K562 (cell line): Measurements from ENCODE around the gene ACTR1B. TPM values are rescaled to one million over a fixed set of nuclear protein-coding genes. Genes with fewer than 3 reads are reported as not detected.
A peak's percentile ranks its signal among the peaks of the same experiment; 100 is the strongest.

Experiments
- ASH1L ChIP-seq: fragments of 450-650 bp; IDR thresholded peaks from 2 replicates; pipeline ENCODE4 v1.6.1; 2018; ENCODE audit warnings: borderline replicate concordance, mild to moderate bottlenecking, low read depth; ENCODE audit not compliant: partially characterized antibody
- CEBPG ChIP-seq, 3 experiments: fragments of 200-800 bp in 1 of 3; sonication (Bioruptor generic) in 1 of 3; sonication (generic) in 1 of 3; formaldehyde crosslinking in 1 of 3; IDR thresholded peaks in 2 of 3; conservative IDR thresholded peaks in 1 of 3; 2 replicates each; pipeline versions ENCODE4 v1.6.1 to v1.8.0; 2016 to 2022; ENCODE audit warnings: missing compliant biosample characterization in 2 of 3, missing genetic modification characterization in 2 of 3, mild to moderate bottlenecking in 1 of 3, missing genetic modification reagents in 1 of 3
- DDX20 ChIP-seq: fragments of 450-650 bp; IDR thresholded peaks from 2 replicates; pipeline ENCODE4 v1.6.1; 2016; ENCODE audit warnings: missing genetic modification characterization, low read depth, mild to moderate bottlenecking, missing compliant biosample characterization, moderate library complexity
- HDAC8 ChIP-seq: fragments of 450-650 bp; IDR thresholded peaks from 2 replicates; pipeline ENCODE4 v1.6.1; 2016; ENCODE audit warnings: mild to moderate bottlenecking, missing genetic modification characterization, moderate library complexity, missing compliant biosample characterization
- HLTF ChIP-seq: fragments of 450-650 bp; IDR thresholded peaks from 2 replicates; pipeline ENCODE4 v1.6.1; 2016
- ID3 ChIP-seq, 2 experiments: fragments of 250-450 bp in 1 of 2; fragments of 450-650 bp in 1 of 2; sonication (Bioruptor Pico) in 1 of 2; IDR thresholded peaks; 2 replicates each; pipeline versions ENCODE4 v1.6.1 to v1.8.0; 2016 to 2021; ENCODE audit warnings: mild to moderate bottlenecking in 2 of 2, moderate library complexity in 2 of 2, missing compliant biosample characterization in 1 of 2, missing genetic modification characterization in 1 of 2
- KLF16 ChIP-seq: IDR thresholded peaks from 2 replicates; pipeline ENCODE4 v1.6.1; 2016; ENCODE audit warnings: antibody characterized with exemption
- MCM2 ChIP-seq: fragments of 450-650 bp; IDR thresholded peaks from 2 replicates; pipeline ENCODE4 v1.6.1; 2017; ENCODE audit warnings: low read depth, mild to moderate bottlenecking
- NR2C2 ChIP-seq, 2 experiments: fragments of 200-800 bp in 1 of 2; sonication (Bioruptor generic) in 1 of 2; sonication (generic) in 1 of 2; formaldehyde crosslinking in 1 of 2; IDR thresholded peaks; 2 replicates each; pipeline versions ENCODE4 v1.6.1 to v1.8.0; 2016 to 2022; ENCODE audit warnings: mild to moderate bottlenecking in 1 of 2, missing compliant biosample characterization in 1 of 2, missing genetic modification characterization in 1 of 2, missing genetic modification reagents in 1 of 2
- PCBP2 ChIP-seq: fragments of 200-400 bp; formaldehyde crosslinking; IDR thresholded peaks from 2 replicates; pipeline ENCODE4 v1.6.1; 2018; ENCODE audit warnings: low read length, low read depth, mild to moderate bottlenecking, moderate library complexity; ENCODE audit not compliant: poor library complexity, severe bottlenecking
- PRPF4 ChIP-seq: fragments of 200-400 bp; formaldehyde crosslinking; IDR thresholded peaks from one replicate; pipeline ENCODE4 v1.6.1; 2017; ENCODE audit warnings: low read length, low read depth, mild to moderate bottlenecking; ENCODE audit not compliant: insufficient read depth, poor library complexity, severe bottlenecking
- RNF2 ChIP-seq: sonication (generic); IDR thresholded peaks from 2 replicates; pipeline ENCODE4 v1.6.1; 2016
- SMAD4 ChIP-seq: fragments of 250-450 bp; sonication (Bioruptor Pico); conservative IDR thresholded peaks from 2 replicates; pipeline ENCODE4 v1.8.0; 2021; ENCODE audit warnings: inconsistent platforms, mild to moderate bottlenecking, moderate library complexity
- SRSF7 ChIP-seq: fragments of 200-400 bp; formaldehyde crosslinking; optimal IDR thresholded peaks from 2 replicates; pipeline ENCODE3; 2017; ENCODE audit warnings: mild to moderate bottlenecking, low read depth, low read length
- ZKSCAN8 ChIP-seq: fragments of 200-800 bp; sonication (Bioruptor generic); IDR thresholded peaks from 2 replicates; pipeline ENCODE4 v1.6.1; 2016; ENCODE audit warnings: missing genetic modification characterization, missing compliant biosample characterization
- ZNF253 ChIP-seq: fragments of 250-450 bp; sonication (Bioruptor Pico); conservative IDR thresholded peaks from 2 replicates; pipeline ENCODE4 v1.6.1; 2021; ENCODE audit warnings: mild to moderate bottlenecking
- ZNF668 ChIP-seq: fragments of 250-450 bp; sonication (Bioruptor Pico); IDR thresholded peaks from 2 replicates; pipeline ENCODE4 v1.8.0; 2022; ENCODE audit warnings: mild to moderate bottlenecking, inconsistent platforms
- ZNF696 ChIP-seq: fragments of 250-450 bp; sonication (Bioruptor Pico); conservative IDR thresholded peaks from 2 replicates; pipeline ENCODE4 v1.4.0; 2020; ENCODE audit warnings: mild to moderate bottlenecking, moderate library complexity
- polyA plus RNA-seq, 8 experiments: library from polyadenylated mRNA; depleted of rRNA in 4 of 8; stranded (reverse) in 5 of 8; unstranded in 3 of 8; fragments of >200 nt; fragmentation: Nextera tagmentation in 2 of 8; fragmentation: Illumina TruSeq in 1 of 8; extraction: Ambion mirVana in 2 of 8; extraction: Trizol in 1 of 8; gene quantifications; 2 replicates each; pipeline versions ENCODE4 v1.2.1 to v1.2.3, GENCODE V29; 2011 to 2014; ENCODE audit warnings: inconsistent platforms in 1 of 8, missing spikeins in 1 of 8
- total RNA-seq, 7 experiments: library from RNA; depleted of rRNA in 6 of 7; stranded (reverse); fragments of >200 nt in 6 of 7; fragmentation: Illumina TruSeq in 2 of 7; extraction: Trizol in 2 of 7; gene quantifications; 2 replicates each; pipeline versions ENCODE4 v1.2.1 to v1.2.3, GENCODE V29; 2011 to 2021; ENCODE audit warnings: low replicate concordance in 1 of 7
- TF ChIP-seq, protein P1 (sequence below): fragments of 450-650 bp; IDR thresholded peaks from 2 replicates; pipeline ENCODE4 v1.6.1; 2018; ENCODE audit warnings: mild to moderate bottlenecking, low read depth; ENCODE audit not compliant: partially characterized antibody
- TF ChIP-seq, protein P2 (sequence below): fragments of 450-650 bp; IDR thresholded peaks from 2 replicates; pipeline ENCODE4 v1.6.1; 2016

The ACTR1B gene
- total and polyA plus RNA-seq, 9 of the 15 experiments (the other 6 are each of a cell fraction or from before 2014, with no cell fraction given), result 0.49 to 42.3 (median 22.5) TPM

DNA sequence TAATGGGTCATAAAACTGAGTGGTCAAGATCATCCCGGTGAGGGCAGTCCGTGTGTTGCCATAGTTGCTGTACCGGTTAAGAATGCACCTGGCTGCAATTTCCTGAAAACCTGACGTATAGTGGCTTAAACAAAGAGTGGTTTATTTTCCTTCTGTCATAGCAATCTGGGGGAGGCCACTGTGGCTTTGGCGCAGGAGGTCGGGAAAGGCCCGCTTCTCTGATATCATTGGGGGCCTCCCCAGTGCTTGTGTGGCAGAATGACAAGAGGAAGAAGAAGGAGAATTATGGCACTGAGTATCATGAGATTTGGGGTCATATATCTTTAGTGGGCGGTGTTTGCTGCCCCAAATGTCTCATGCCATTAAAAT is 10.1 kb upstream of the ACTR1B start (continued):
- TF ChIP-seq SMAD4 (CRISPR knock-in tag), result no peak
- peak; percentile 37; the same call in 1 of the 2 replicates for TF ChIP-seq KLF16
- no peak for TF ChIP-seq DDX20 (tag)
- TF ChIP-seq HDAC8 (tag), result no peak
- no peak for TF ChIP-seq PRPF4
- no peak for TF ChIP-seq ID3 (CRISPR knock-in tag; IDR thresholded peaks at IDR 0.05)
- TF ChIP-seq ID3 (tag; IDR thresholded peaks at IDR 0.05), result no peak; the same call in 1 of the 2 replicates
- no peak for TF ChIP-seq MCM2
- TF ChIP-seq ZNF253 (CRISPR knock-in tag), result no peak
- no peak for TF ChIP-seq NR2C2 (CRISPR knock-in tag; IDR thresholded peaks at IDR 0.05)
- no peak; the same call in 1 of the 2 replicates for TF ChIP-seq NR2C2 (tag; IDR thresholded peaks at IDR 0.05)
- TF ChIP-seq ASH1L, result no peak
- TF ChIP-seq SRSF7, result no peak
- TF ChIP-seq, protein P1, sequence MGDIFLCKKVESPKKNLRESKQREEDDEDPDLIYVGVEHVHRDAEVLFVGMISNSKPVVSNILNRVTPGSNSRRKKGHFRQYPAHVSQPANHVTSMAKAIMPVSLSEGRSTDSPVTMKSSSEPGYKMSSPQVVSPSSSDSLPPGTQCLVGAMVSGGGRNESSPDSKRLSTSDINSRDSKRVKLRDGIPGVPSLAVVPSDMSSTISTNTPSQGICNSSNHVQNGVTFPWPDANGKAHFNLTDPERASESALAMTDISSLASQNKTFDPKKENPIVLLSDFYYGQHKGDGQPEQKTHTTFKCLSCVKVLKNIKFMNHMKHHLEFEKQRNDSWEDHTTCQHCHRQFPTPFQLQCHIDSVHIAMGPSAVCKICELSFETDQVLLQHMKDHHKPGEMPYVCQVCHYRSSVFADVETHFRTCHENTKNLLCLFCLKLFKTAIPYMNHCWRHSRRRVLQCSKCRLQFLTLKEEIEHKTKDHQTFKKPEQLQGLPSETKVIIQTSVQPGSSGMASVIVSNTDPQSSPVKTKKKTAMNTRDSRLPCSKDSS, result no peak
- no peak for TF ChIP-seq ZNF696
- TF ChIP-seq, protein P2, sequence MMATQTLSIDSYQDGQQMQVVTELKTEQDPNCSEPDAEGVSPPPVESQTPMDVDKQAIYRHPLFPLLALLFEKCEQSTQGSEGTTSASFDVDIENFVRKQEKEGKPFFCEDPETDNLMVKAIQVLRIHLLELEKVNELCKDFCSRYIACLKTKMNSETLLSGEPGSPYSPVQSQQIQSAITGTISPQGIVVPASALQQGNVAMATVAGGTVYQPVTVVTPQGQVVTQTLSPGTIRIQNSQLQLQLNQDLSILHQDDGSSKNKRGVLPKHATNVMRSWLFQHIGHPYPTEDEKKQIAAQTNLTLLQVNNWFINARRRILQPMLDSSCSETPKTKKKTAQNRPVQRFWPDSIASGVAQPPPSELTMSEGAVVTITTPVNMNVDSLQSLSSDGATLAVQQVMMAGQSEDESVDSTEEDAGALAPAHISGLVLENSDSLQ, result peak; percentile 64
- TF ChIP-seq ZKSCAN8 (CRISPR knock-in tag), result no peak
- no peak for TF ChIP-seq CEBPG (CRISPR knock-in tag; IDR thresholded peaks at IDR 0.05)
- TF ChIP-seq CEBPG (tag; conservative IDR thresholded peaks at IDR 0.05 in 1 of 2, IDR thresholded peaks at IDR 0.05 in 1 of 2), result no peak
- no peak for TF ChIP-seq HLTF
- TF ChIP-seq RNF2, result 0 out of 2 replicates have a peak, but pooled peaks have one; percentile 33
- TF ChIP-seq ZNF668 (CRISPR knock-in tag), result no peak
- TF ChIP-seq PCBP2, result no peak
- TF ChIP-seq, all 486 proteins: peak for 20
